Omental fat pad (tissue), 4 donors: ENCODE results near the gene MTRFR. TPM values are rescaled to one million over a fixed set of nuclear protein-coding genes. Genes with fewer than 3 reads are reported as not detected.

Source experiments
- ATAC-seq: fragments of 150-250 bp; one replicate; pipeline ENCODE4 v1.9.1; 2016; ENCODE audit warnings: mild to moderate bottlenecking, moderate library complexity; ENCODE audit not compliant: low FRiP score
- DNase-seq: peaks from one replicate; pipeline ENCODE4 v3.0.0-alpha.2; 2019; ENCODE audit warnings: low spot score
- total RNA-seq, 4 donors: library from RNA; depleted of rRNA; stranded (reverse); fragments of >200 nt; gene quantifications; one replicate each; pipeline ENCODE4 v1.1.0, GENCODE V29; 2016
- TF ChIP-seq, protein P1 (sequence below), 3 donors: fragments of 450-650 bp; IDR thresholded peaks; one replicate each; pipeline ENCODE4 v1.5.1; 2016 to 2017; ENCODE audit warnings: antibody characterized with exemption in 3 of 3, mild to moderate bottlenecking in 3 of 3, moderate library complexity in 2 of 3

Gene MTRFR
- total RNA-seq, 4 donors from 2014 or later, result 4.8 to 11.7 (median 8.4) TPM

DNA sequence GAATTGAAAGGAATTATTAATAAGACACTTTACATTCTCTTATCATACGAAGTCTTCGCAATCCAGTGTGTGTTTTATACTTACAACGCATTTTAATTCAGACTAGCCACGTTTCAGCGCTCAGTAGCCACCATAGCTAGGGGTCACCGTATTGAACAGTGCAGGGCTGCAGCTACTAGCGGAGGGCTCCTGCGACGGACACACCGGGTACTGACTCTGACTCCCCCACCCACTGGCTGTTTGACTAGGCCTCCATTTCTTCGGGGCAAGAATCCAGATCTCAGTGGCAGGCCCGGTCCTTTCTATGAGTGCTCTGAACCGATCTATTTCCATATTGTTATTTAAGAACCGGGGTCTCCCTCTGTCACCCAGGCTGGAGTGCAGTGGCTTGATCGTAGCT is 39.9 kb downstream of the MTRFR start:
- ATAC-seq (no peak), DNase-seq (no peak)
- TF ChIP-seq, protein P1, sequence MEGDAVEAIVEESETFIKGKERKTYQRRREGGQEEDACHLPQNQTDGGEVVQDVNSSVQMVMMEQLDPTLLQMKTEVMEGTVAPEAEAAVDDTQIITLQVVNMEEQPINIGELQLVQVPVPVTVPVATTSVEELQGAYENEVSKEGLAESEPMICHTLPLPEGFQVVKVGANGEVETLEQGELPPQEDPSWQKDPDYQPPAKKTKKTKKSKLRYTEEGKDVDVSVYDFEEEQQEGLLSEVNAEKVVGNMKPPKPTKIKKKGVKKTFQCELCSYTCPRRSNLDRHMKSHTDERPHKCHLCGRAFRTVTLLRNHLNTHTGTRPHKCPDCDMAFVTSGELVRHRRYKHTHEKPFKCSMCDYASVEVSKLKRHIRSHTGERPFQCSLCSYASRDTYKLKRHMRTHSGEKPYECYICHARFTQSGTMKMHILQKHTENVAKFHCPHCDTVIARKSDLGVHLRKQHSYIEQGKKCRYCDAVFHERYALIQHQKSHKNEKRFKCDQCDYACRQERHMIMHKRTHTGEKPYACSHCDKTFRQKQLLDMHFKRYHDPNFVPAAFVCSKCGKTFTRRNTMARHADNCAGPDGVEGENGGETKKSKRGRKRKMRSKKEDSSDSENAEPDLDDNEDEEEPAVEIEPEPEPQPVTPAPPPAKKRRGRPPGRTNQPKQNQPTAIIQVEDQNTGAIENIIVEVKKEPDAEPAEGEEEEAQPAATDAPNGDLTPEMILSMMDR (IDR thresholded peaks at IDR 0.05), result no peak

DNA sequence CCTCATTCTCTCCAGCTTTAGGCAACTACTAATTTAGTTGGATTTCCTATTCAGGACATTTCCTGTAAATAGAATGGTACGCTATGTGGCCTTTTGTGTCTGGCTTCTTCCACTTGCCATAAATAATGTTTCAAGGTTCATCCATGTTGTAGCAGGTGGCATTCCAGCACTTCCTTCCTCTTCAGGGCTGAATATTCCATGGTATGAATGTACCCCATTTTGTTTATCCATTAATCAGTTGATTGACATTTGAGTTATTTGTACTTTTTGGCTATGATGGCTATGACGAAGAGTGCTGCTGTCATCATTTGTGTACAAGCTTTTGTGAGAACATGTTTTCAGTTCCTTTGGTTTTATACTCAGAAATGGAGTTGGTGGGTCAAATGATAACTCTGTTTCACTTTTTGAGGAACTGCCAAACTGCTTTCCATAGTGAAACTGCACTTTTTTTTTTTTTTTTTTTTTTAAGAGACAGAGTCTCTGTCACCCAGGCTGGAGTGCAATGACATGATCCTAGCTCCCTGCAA is 44.9 kb downstream of the MTRFR start:
- ATAC-seq (no peak), DNase-seq (no peak)
- TF ChIP-seq, protein P1 (IDR thresholded peaks at IDR 0.05), result no peak

- DNase-seq (no peak), ATAC-seq (no peak)
- TF ChIP-seq, protein P1 (IDR thresholded peaks at IDR 0.05), result no peak
Observed at GRCh38 chr12:123280971-123281370, 47.7 kb downstream of the MTRFR start.

DNA sequence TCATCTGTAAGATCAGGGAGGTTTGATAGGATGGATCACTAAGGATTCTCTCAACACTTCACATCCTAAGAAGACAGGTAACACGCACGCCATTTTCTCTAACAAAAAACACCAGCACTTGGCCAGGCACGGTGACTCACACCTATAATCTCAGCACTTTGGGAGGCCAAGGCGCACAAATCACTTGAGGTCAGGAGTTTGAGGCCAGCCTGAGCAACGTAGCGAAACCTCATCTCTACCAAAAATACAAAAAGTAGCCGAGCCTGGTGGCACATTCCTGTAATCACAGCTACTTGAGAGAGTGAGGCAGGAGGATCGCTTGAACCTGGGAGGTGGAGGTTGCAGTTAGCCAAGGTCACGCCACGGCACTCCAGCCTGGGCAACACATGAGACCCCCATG is 48.9 kb downstream of the MTRFR start:
- DNase-seq (no peak), ATAC-seq (no peak)
- TF ChIP-seq, protein P1 (IDR thresholded peaks at IDR 0.05), result no peak

DNA sequence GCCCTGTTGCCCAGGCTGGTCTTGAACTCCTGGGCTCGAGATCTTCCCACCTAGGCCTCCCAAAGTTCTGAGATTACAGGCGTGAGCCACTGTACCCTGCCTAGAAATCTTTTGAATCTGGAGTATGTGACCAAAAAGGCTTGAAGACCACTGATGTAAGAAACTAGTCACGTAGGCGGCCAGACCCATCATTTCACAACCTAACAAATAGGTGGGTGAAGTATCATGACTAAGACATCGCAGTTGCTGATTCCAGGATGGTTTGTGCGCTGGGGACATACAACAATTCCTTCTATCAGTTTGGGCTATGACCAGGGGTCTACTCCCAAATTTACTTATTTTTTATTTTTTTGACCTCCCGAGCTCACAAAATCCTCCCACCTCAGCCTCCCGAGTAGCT is 50.2 kb downstream of the MTRFR start:
- TF ChIP-seq, protein P1 (IDR thresholded peaks at IDR 0.05), result no peak
- DNase-seq (no peak), ATAC-seq (no peak)

DNA sequence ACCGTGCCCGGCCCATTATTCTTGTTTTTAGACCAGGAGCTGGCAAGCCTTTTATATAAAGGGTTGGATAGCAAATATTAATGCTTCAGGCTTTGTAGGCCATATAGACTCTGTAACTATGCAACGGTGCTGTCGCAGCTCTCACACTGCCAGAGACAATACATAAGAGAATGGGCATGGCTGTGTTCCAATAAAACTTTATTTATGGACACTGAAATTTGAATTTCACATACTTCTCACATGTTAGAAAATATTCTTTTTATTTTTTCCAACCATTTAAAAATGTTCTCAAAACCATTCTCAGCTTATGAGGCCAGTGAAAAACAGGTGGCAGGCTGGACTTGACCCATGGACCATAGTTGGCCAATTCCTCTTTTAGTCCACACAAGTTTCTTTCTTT is 51.4 kb downstream of the MTRFR start:
- TF ChIP-seq, protein P1 (IDR thresholded peaks at IDR 0.05), result no peak
- DNase-seq, result no peak
- no peak for ATAC-seq

- DNase-seq (no peak), ATAC-seq (no peak)
- TF ChIP-seq, protein P1 (IDR thresholded peaks at IDR 0.05), result no peak
Observed at GRCh38 chr12:123286652-123287373, 53.6 kb downstream of the MTRFR start.
